HG02798 (cell line): ENCODE data around the gene MVB12A.

Experiments used
- ATAC-seq: cut with Tn5 transposase; IDR thresholded peaks from one replicate; pipeline ENCODE4 v1.9.1; 2021; ENCODE audit warnings: mild to moderate bottlenecking; ENCODE audit not compliant: unreplicated experiment, poor library complexity

Gene MVB12A

DNA sequence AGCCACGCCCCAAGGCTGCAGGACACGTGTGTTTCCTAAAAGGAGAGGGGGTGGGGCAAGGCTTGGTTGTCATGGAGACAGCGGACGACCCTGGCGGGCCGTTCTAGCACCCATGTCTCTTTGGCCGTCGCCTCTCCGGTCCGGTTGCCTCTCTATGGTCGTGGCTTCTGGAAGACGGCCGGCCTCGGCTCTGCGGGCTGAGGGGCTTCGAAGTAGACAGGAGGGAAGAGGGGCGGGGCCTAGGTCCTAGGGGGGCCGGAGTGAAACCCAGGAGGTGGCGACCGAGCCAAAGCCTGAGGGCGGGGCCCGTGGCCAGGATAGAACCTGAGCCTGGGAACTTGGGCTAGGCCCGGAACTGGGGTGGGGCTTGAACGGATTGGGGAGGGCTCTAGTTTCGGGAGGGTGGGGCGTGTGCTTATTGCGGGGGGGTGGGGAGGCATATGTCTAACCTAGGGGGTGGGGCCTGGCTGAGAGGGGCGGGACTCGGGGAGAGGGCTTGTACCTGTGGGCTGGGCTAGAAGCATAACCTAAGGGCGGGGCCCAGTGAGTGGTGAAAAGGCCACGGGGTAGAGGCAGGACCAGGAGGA, 49.7 kb downstream of the MVB12A start:
- ATAC-seq, result peak; percentile 57

- ATAC-seq, result peak; percentile 86
Observed at GRCh38 chr19:17470068-17470841, 50.4 kb downstream of the MVB12A start, which contains the start of gene SLC27A1. SLC27A1 (plus strand) TSS chr19:17470524; CDS start chr19:17470541, 17 bp downstream.

- no peak for ATAC-seq
Observed at GRCh38 chr19:17471410-17472125, 51.7 kb downstream of the MVB12A start.

- ATAC-seq, result no peak
Observed at GRCh38 chr19:17473041-17473440, 53.2 kb downstream of the MVB12A start.
